ENCODE measurements around the gene KRTAP19-2.

GRCh38 chr21:30491963-30492428 is 4.8 kb upstream of the KRTAP19-2 start, which contains the start of gene KRTAP19-3:
- TF ChIP-seq EZH2 (optimal IDR thresholded peaks at IDR 0.05; ENCODE audit: low read depth, low read length), result no peak
- no peak for TF ChIP-seq CTCF (IDR thresholded peaks at IDR 0.05; ENCODE audit: low read length)
- no peak for TF ChIP-seq EZH2phosphoT487 (IDR thresholded peaks at IDR 0.05; ENCODE audit: low read length)
